HCT116 (cell line): ENCODE results near the gene AMBRA1. TPM values are rescaled to one million over a fixed set of nuclear protein-coding genes. Genes with fewer than 3 reads are reported as not detected.

Experiments used
- ATAC-seq: fragments of 200-7000 bp; cut with Tn5 transposase; 2 replicates; pipeline ENCODE4 v1.9.1; 2020; ENCODE audit warnings: mild to moderate bottlenecking, moderate library complexity
- BruUV-seq: library from RNA; stranded (reverse); fragments of 400-500 nt; replicated peaks from 2 replicates; lab custom pipeline; 2021; lab: Mats Ljungman, UMichigan
- CTCF ChIA-PET: fragments of 300-600 bp; sonication (Branson Sonifier 250); formaldehyde crosslinking; loops from one replicate; lab custom pipeline; 2021; ENCODE audit warnings: antibody characterized with exemption; lab: Charles Lee
- POLR2A ChIA-PET: fragments of 300-600, 350-600 bp; sonication (Branson Sonifier 250); formaldehyde crosslinking; loops from one replicate; lab custom pipeline; 2021; ENCODE audit warnings: antibody characterized with exemption; lab: Charles Lee
- RAD21 ChIA-PET, 2 experiments: fragments of 300-600 bp; sonication (Branson Sonifier 250); formaldehyde crosslinking; loops; one replicate each; lab custom pipeline; 2023; ENCODE audit warnings: low total read pairs in 2 of 2; ENCODE audit not compliant: uncharacterized antibody in 2 of 2, unreplicated experiment in 2 of 2, low non-redundant PET in 1 of 2; lab: Charles Lee
- DNase-seq: peaks from one replicate; pipeline ENCODE4 v3.0.0-alpha.2; 2010; ENCODE audit warnings: low read depth, low spot score
- H2AFZ ChIP-seq: fragments of 200-600 bp; shearing (Covaris generic), sonication (generic); 2 replicates; pipeline ENCODE4 v1.6.1; 2017; ENCODE audit warnings: low read depth, mixed run types, mixed read lengths, antibody characterized with exemption, low read length; ENCODE audit not compliant: poor library complexity, severe bottlenecking
- H3K27ac ChIP-seq: 2 replicates; pipeline ENCODE4 v1.5.1; 2012; ENCODE audit warnings: low read depth, low read length
- H3K27me3 ChIP-seq: fragments of 200-600 bp; sonication (generic); 2 replicates; pipeline ENCODE4 v1.6.1; 2016; ENCODE audit warnings: mixed run types, low read length, mixed read lengths; ENCODE audit not compliant: insufficient read depth
- H3K36me3 ChIP-seq, 2 experiments: fragments of 200-500 bp in 1 of 2; fragments of 200-600 bp in 1 of 2; sonication (Bioruptor generic) in 1 of 2; sonication (generic) in 1 of 2; 2 replicates each; pipeline versions ENCODE4 v1.5.1 to v1.6.1; 2014 to 2016; ENCODE audit warnings: low read length in 2 of 2, inconsistent platforms in 1 of 2, mixed read lengths in 1 of 2, mixed run types in 1 of 2; ENCODE audit not compliant: insufficient read depth in 2 of 2, control insufficient read depth in 1 of 2
- H3K4me1 ChIP-seq, 2 experiments: fragments of 200-600 bp in 1 of 2; sonication (generic) in 1 of 2; 2 replicates each; pipeline versions ENCODE4 v1.5.1 to v1.6.1; 2012 to 2017; ENCODE audit warnings: low read length in 2 of 2, inconsistent platforms in 1 of 2, mild to moderate bottlenecking in 1 of 2, mixed read lengths in 1 of 2, mixed run types in 1 of 2, moderate library complexity in 1 of 2; ENCODE audit not compliant: insufficient read depth in 2 of 2, control insufficient read depth in 1 of 2
- H3K4me2 ChIP-seq: fragments of 200-600 bp; sonication (generic); 2 replicates; pipeline ENCODE4 v1.6.1; 2017; ENCODE audit warnings: mixed run types, low read length, mixed read lengths
- H3K4me3 ChIP-seq, 2 experiments: fragments of 200-600 bp in 1 of 2; sonication (generic) in 1 of 2; replicated peaks in 1 of 2; 2 replicates each; pipeline ENCODE4 v1.5.1; 2011 to 2016; ENCODE audit warnings: low read length in 2 of 2, control low read depth in 1 of 2, low read depth in 1 of 2, mild to moderate bottlenecking in 1 of 2, mixed read lengths in 1 of 2, mixed run types in 1 of 2
- H3K79me2 ChIP-seq: fragments of 200-600 bp; sonication (generic); 2 replicates; pipeline ENCODE4 v1.6.1; 2017; ENCODE audit warnings: mild to moderate bottlenecking, mixed run types, low read length, moderate library complexity, mixed read lengths; ENCODE audit not compliant: insufficient read depth
- H3K9ac ChIP-seq: fragments of 200-600 bp; sonication (generic); 2 replicates; pipeline ENCODE4 v1.6.1; 2016; ENCODE audit warnings: low read length, mixed read lengths
- H3K9me2 ChIP-seq: fragments of 200-600 bp; sonication (generic), shearing (Covaris generic); 2 replicates; pipeline ENCODE4 v1.6.1; 2017; ENCODE audit warnings: mixed run types, mild to moderate bottlenecking, moderate library complexity; ENCODE audit not compliant: insufficient read depth
- H3K9me3 ChIP-seq, 2 experiments: fragments of 200-500 bp in 1 of 2; fragments of 200-600 bp in 1 of 2; sonication (Bioruptor generic) in 1 of 2; sonication (generic) in 1 of 2; 2 replicates each; pipeline ENCODE4 v1.6.1; 2014 to 2017; ENCODE audit warnings: low read length in 2 of 2, mixed read lengths in 2 of 2, inconsistent platforms in 1 of 2, low read depth in 1 of 2, mild to moderate bottlenecking in 1 of 2, mixed run types in 1 of 2, moderate library complexity in 1 of 2; ENCODE audit not compliant: control insufficient read depth in 1 of 2, insufficient read depth in 1 of 2
- H4K20me1 ChIP-seq: fragments of 200-600 bp; sonication (generic), shearing (Covaris generic); 2 replicates; pipeline ENCODE4 v1.6.1; 2017; ENCODE audit warnings: mixed run types, mild to moderate bottlenecking, moderate library complexity; ENCODE audit not compliant: insufficient read depth
- ATF3 ChIP-seq: IDR thresholded peaks from 2 replicates; pipeline ENCODE4 v1.6.1; 2012
- CBX3 ChIP-seq: IDR thresholded peaks from 2 replicates; pipeline ENCODE4 v1.6.1; 2012; ENCODE audit warnings: low read depth
- EGR1 ChIP-seq: IDR thresholded peaks from 2 replicates; pipeline ENCODE4 v1.6.1; 2012; ENCODE audit warnings: low read depth
- ELF1 ChIP-seq: IDR thresholded peaks from 2 replicates; pipeline ENCODE4 v1.6.1; 2012; ENCODE audit warnings: low read depth, borderline replicate concordance
- EZH2 ChIP-seq: fragments of 200-600 bp; sonication (generic); IDR thresholded peaks from 2 replicates; pipeline ENCODE4 v1.6.1; 2017; ENCODE audit warnings: antibody characterized with exemption, mixed run types
- EZH2phosphoT487 ChIP-seq: fragments of 200-600 bp; IDR thresholded peaks from 2 replicates; pipeline ENCODE4 v1.6.1; 2018; ENCODE audit warnings: antibody characterized with exemption, borderline replicate concordance
- FOSL1 ChIP-seq: IDR thresholded peaks from 2 replicates; pipeline ENCODE4 v1.6.1; 2012; ENCODE audit warnings: low read depth
- JUND ChIP-seq: IDR thresholded peaks from 2 replicates; pipeline ENCODE4 v1.6.1; 2012
- POLR2A ChIP-seq: IDR thresholded peaks from 2 replicates; pipeline ENCODE4 v1.7.0; 2011; ENCODE audit warnings: borderline replicate concordance; ENCODE audit not compliant: insufficient read depth, insufficient read length; ENCODE audit errors: extremely low read depth
- REST ChIP-seq: IDR thresholded peaks from 2 replicates; pipeline ENCODE4 v1.6.1; 2012; ENCODE audit warnings: low read depth
- SIN3A ChIP-seq: IDR thresholded peaks from 2 replicates; pipeline ENCODE4 v1.6.1; 2012; ENCODE audit warnings: low read depth
- SP1 ChIP-seq: IDR thresholded peaks from 2 replicates; pipeline ENCODE4 v1.6.1; 2012; ENCODE audit warnings: low read depth
- TCF7L2 ChIP-seq: IDR thresholded peaks from 2 replicates; pipeline ENCODE4 v1.7.0; 2011; ENCODE audit warnings: borderline replicate concordance, inconsistent platforms; ENCODE audit not compliant: insufficient read depth, insufficient read length; ENCODE audit errors: extremely low read depth
- ZFX ChIP-seq: fragments of 450-650 bp; IDR thresholded peaks from 2 replicates; pipeline ENCODE4 v1.6.1; 2017
- ZNF274 ChIP-seq: fragments of 200-500 bp; sonication (Bioruptor generic); IDR thresholded peaks from 2 replicates; pipeline ENCODE4 v1.6.1; 2014; ENCODE audit warnings: mild to moderate bottlenecking, low read depth, low read length, inconsistent platforms
- intact Hi-C: fragments of 100-400 bp; cut with micrococcal nuclease; formaldehyde crosslinking; loops from 2 replicates; pipeline ENCODE4 v1.10.0; 2022
- total RNA-seq: library from RNA; stranded (reverse); gene quantifications from one replicate; pipeline ENCODE4 v1.2.1, GENCODE V29; 2021; ENCODE audit not compliant: unreplicated experiment
- TF ChIP-seq, protein P1 (sequence below), 3 experiments: fragments of 200-600 bp in 1 of 3; sonication (generic) in 1 of 3; IDR thresholded peaks in 2 of 3; conservative IDR thresholded peaks in 1 of 3; 2 replicates each; pipeline ENCODE4 v1.5.1; 2012 to 2017; ENCODE audit warnings: low read depth in 2 of 3, low read length in 2 of 3, antibody characterized with exemption in 1 of 3, borderline replicate concordance in 1 of 3, control low read depth in 1 of 3, mild to moderate bottlenecking in 1 of 3, mixed read lengths in 1 of 3, mixed run types in 1 of 3, moderate library complexity in 1 of 3; ENCODE audit not compliant: insufficient read depth in 1 of 3
- TF ChIP-seq, protein P2 (sequence below): IDR thresholded peaks from 2 replicates; pipeline ENCODE4 v1.6.1; 2012

The AMBRA1 gene
- total RNA-seq, 1 experiment from 2014 or later: 22.7 TPM

DNA sequence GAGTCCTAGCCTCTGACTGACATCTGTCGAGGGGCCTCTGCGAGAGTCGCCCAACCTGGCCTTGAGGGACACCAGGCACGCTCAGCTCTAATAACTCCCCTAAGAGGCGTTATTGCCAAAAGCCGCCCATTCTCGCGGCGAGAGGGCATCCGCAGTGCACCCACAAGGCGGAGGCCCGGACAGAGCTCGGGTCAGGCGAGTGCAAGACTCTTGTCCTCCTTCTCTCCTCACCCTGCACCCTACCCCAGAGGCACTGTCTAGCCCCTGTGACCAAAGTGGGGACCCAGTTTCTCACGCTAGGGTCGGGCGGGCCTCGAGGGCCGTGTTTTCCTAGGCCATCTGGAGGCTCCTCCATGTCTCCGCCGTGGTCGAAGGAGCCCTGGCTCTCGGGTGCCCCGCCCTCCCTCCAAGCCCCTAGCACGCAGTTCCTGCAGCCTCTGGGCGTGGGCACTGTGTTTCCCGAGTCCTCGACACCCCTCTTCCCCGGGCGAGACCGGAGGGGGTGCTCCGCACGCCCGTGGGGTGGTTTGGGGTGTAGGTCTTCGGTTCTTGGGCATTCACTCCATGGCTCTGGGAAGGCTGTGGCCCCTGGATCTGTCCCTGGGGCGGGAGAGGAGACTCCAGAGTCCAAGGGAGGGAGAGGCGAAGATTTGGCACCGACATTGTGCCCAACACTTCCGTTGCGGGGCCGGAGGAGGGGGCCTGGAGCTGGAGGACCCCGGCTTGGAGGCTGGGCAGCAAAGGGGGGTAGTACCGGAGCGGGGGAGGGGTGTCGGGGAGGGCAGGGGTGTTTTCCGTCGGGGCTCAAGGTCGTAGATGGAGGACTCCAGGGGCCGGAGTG lies 203.3 kb downstream of the AMBRA1 start:
- Histone ChIP-seq H3K27me3 (no peaks in the 10 kb centered on the region), H3K4me2 (peak overlapping the region; percentile 97), H3K9me2 (no peaks in the 10 kb centered on the region), H3K9me3 (no peaks in the 10 kb centered on the region), H3K4me1 (peaks cover 8 to 56% of the 10 kb centered on the region in 2 experiments; a peak in 3 of 4 replicates), H3K4me3 (no peak overlapping the region), H4K20me1 (no peaks in the 10 kb centered on the region), H3K9ac (peak overlapping the region; percentile 54; the same call in 1 of the 2 replicates), H3K27ac (no peak overlapping the region), H3K36me3 (no peaks in the 10 kb centered on the region), H3K79me2 (no peaks in the 10 kb centered on the region), H2AFZ (no peak overlapping the region)
- ChIA-PET RAD21 (no interaction called here), POLR2A (no interaction called here)
- intact Hi-C loops: no loop called here
- no TSS peak for BruUV-seq
- ATAC-seq (no peak), DNase-seq (no peak)
- TF ChIP-seq SP1: no peak
- TF ChIP-seq ATF3: no peak
- TF ChIP-seq REST: no peak
- TF ChIP-seq JUND: no peak
- no peak for TF ChIP-seq ELF1
- no peak for TF ChIP-seq CBX3
- TF ChIP-seq SIN3A: no peak
- no peak for TF ChIP-seq ZFX
- TF ChIP-seq EZH2: no peak
- no peak for TF ChIP-seq FOSL1
- TF ChIP-seq ZNF274: no peak
- no peak for TF ChIP-seq TCF7L2
- TF ChIP-seq EGR1: no peak
- TF ChIP-seq POLR2A: no peak
- TF ChIP-seq, protein P1, sequence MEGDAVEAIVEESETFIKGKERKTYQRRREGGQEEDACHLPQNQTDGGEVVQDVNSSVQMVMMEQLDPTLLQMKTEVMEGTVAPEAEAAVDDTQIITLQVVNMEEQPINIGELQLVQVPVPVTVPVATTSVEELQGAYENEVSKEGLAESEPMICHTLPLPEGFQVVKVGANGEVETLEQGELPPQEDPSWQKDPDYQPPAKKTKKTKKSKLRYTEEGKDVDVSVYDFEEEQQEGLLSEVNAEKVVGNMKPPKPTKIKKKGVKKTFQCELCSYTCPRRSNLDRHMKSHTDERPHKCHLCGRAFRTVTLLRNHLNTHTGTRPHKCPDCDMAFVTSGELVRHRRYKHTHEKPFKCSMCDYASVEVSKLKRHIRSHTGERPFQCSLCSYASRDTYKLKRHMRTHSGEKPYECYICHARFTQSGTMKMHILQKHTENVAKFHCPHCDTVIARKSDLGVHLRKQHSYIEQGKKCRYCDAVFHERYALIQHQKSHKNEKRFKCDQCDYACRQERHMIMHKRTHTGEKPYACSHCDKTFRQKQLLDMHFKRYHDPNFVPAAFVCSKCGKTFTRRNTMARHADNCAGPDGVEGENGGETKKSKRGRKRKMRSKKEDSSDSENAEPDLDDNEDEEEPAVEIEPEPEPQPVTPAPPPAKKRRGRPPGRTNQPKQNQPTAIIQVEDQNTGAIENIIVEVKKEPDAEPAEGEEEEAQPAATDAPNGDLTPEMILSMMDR (IDR thresholded peaks at IDR 0.05 in 2 of 3, conservative IDR thresholded peaks at IDR 0.05 in 1 of 3; ENCODE audit: borderline replicate concordance in 1 of 3, insufficient read depth in 1 of 3, low read depth in 2 of 3, low read length in 2 of 3): no peak
- no peak for TF ChIP-seq EZH2phosphoT487
- TF ChIP-seq, protein P2, sequence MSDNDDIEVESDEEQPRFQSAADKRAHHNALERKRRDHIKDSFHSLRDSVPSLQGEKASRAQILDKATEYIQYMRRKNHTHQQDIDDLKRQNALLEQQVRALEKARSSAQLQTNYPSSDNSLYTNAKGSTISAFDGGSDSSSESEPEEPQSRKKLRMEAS: no peak
- TF ChIP-seq, all 23 proteins: peak for 0
- CTCF ChIA-PET: interaction anchor here (1.5 kb wide), 1 partner anchor 139 kb away, joined by 8 read pairs; no protein-coding TSS in a partner anchor
